Mesodermal cell (in vitro differentiated cells): Measurements from ENCODE around the gene TMEM126B. TPM values are rescaled to one million over a fixed set of nuclear protein-coding genes. Genes with fewer than 3 reads are reported as not detected.
"Not testable (repeated sequence)": the region's sequence is repeated elsewhere in the genome, so short reads cannot be mapped to it uniquely, and the experiment has no call there.

Source experiments
- H3K27ac ChIP-seq: 2 replicates; pipeline ENCODE4 v1.7.0; 2013; ENCODE audit warnings: mild to moderate bottlenecking, low read depth, low read length, moderate library complexity; ENCODE audit not compliant: severe bottlenecking
- H3K36me3 ChIP-seq: 2 replicates; pipeline ENCODE4 v1.7.1; 2013; ENCODE audit warnings: mild to moderate bottlenecking, low read length, moderate library complexity; ENCODE audit not compliant: control insufficient read depth, insufficient read depth
- H3K4me1 ChIP-seq: one replicate; pipeline ENCODE4 v1.7.1; 2013; ENCODE audit warnings: mild to moderate bottlenecking, low read length; ENCODE audit not compliant: insufficient read depth, control insufficient read depth, poor library complexity, severe bottlenecking
- H3K4me3 ChIP-seq: 2 replicates; pipeline ENCODE4 v1.7.0; 2013; ENCODE audit warnings: low read length, control low read depth, mild to moderate bottlenecking; ENCODE audit not compliant: insufficient read depth, poor library complexity, severe bottlenecking; ENCODE audit errors: extremely low read depth
- H3K9me3 ChIP-seq: 2 replicates; pipeline ENCODE4 v1.7.1; 2013; ENCODE audit warnings: mild to moderate bottlenecking, low read length, moderate library complexity; ENCODE audit not compliant: control insufficient read depth
- WGBS, 2 experiments: methylation state at CpG; one replicate each; pipeline ENCODE4 v1.1.5; 2013; ENCODE audit warnings: missing lambda C conversion rate in 2 of 2; ENCODE audit not compliant: insufficient coverage in 2 of 2; 5-methylcytosine and 5-hydroxymethylcytosine counted together
- polyA plus RNA-seq, 2 experiments: library from polyadenylated mRNA; stranded (reverse); fragments of 50-300 nt; gene quantifications; one replicate each; pipeline ENCODE4 v1.2.3, GENCODE V29; 2013

Gene TMEM126B
- polyA plus RNA-seq (2013, experiment 1 of 2): 57.3 TPM
- polyA plus RNA-seq (2013, experiment 2 of 2): 58.0 TPM

DNA sequence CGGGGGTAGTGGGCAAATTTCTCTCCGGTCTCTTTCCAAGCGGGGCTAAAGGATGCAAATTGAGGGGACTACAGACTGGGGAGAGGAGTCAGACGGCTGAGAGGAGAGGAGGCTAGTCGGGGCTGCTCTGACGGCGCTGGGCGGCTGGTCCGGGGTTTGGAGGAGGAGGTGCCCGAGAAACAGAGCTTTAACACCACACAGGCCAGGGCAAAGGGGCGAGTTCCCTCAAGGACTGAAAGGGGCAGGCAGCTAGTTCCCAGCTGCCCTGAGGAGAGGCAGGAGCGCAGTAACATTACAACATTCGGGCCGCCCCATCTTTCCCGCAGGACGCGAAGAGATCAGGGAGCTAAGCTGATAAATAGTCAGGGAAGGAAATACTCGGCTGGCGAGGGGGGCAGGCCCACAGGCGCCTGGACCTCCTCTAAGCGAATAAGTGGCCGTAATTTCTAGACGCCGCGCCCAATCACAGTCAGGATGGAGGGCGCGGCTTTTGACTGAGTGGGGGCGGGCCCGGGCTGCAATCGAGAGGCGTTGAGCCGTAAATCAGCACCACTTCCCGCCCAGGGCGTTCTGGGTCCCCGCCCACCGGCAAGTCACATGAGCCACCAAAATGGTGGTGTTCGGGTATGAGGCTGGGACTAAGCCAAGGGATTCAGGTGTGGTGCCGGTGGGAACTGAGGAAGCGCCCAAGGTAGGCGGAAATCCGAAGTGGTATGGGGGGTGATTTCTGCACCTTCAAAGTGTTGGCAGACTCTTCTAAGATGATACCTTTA, at the start of gene TMEM126B:
TMEM126B (plus strand) TSS at position 596 of the 773 bp plus-strand sequence; CDS start at position 611, 15 bp downstream.
- Histone ChIP-seq H3K36me3 (peaks cover 16% of the 10 kb centered on the region), H3K27ac (peak within 1 kb of the TSS; percentile 77), H3K9me3 (no peaks in the 10 kb centered on the region), H3K4me1 (peaks cover 13% of the 10 kb centered on the region), H3K4me3 (peak within 1 kb of the TSS; percentile 56)
- 1% methylated on average over 34 to 36 of the region's 41 CpGs for WGBS, 2 experiments

DNA sequence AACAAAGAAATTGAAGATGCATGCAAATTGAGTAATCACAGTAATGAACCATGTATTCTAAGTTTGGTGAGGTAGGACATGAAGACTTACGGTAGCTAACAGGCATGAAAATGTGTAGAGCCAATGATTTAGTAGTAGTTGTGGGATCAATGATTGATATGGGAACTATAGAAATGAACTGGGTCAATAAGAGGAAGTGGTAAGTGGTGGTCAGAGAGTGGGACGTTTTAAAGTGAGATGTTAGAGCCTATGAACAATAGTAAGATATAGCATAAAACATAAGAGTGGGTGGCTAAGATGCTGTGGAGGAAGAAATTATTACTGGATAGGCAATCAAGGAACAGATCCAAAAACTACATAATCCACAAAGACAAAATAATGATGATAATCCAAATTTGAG, 46.3 kb upstream of the TMEM126B start:
- H3K4me3 ChIP-seq: no peak overlapping the region
- no peaks in the 10 kb centered on the region for H3K36me3 ChIP-seq
- 89 to 91% methylated on average over 1 to 2 of the region's 2 CpGs for WGBS, 2 experiments
- H3K9me3 ChIP-seq: no peaks in the 10 kb centered on the region
- H3K27ac ChIP-seq: no peak overlapping the region
- H3K4me1 ChIP-seq: no peaks in the 10 kb centered on the region

DNA sequence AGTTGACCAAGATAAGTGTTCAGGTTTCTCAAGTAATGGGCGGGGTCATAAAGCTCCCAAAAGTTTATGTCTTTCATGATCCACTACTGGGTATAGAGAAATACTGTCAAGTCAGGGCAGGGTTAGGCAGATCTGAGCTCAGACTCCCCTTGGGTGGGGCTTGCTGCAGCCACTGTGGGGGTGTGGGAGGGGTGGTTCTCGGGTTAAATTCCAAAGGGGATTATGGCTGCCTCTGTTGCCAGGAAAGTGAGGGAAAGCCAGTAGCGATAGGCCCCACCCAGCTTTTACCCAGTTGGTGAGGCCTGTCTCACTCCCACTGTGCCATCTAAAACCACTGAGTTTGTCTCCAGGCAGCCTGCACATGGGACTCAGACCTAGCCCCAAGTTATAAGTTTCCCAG, 39.0 kb upstream of the TMEM126B start:
- Histone ChIP-seq H3K27ac (no peak overlapping the region), H3K4me3 (no peak overlapping the region), H3K9me3 (peaks cover 6% of the 10 kb centered on the region), H3K36me3 (no peaks in the 10 kb centered on the region), H3K4me1 (no peaks in the 10 kb centered on the region)
- WGBS, 2 experiments: 70 to 100% methylated on average over 1 to 2 of the region's 3 CpGs

DNA sequence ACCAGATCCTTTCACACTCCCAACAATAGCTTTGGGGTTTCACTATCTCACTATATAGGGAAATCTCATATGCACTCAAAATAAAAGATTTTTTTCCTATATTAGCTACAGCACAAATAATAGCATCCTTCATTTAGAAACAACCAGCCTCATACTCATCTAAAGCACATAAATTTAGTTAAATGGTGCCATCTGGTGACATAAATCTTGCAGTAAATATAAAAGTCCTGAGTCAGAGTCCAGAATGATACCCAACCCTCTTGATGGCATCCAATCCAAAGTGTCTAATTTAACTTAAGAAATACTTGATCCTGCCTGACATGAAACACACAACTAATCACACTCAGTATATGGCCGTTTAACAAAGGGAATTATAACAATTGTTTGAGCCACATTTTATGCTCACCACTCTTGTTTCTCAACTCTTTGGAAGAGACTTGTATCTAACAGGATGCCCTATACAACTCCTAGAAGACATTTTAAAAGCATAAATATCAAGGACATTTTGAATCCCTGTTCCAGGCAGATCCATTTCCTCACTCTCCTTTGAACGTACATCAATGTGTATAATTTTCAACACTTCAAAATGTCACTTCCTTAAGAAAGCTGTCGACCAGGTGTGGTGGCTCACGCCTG, 37.4 kb upstream of the TMEM126B start:
- 86 to 90% methylated on average over 4 of the region's 4 CpGs for WGBS, 2 experiments
- Histone ChIP-seq H3K4me1 (no peaks in the 10 kb centered on the region), H3K9me3 (peaks cover 6% of the 10 kb centered on the region)

GRCh38 chr11:85595285-85595884, 33.0 kb upstream of the TMEM126B start:
- H3K4me3 ChIP-seq: no peak overlapping the region
- no peaks in the 10 kb centered on the region for H3K9me3 ChIP-seq
- H3K4me1 ChIP-seq: no peaks in the 10 kb centered on the region
- no peaks in the 10 kb centered on the region for H3K36me3 ChIP-seq
- no peak overlapping the region for H3K27ac ChIP-seq

More for the DNA sequence above, 37.4 kb upstream of the TMEM126B start:
- Histone ChIP-seq H3K36me3 (no peaks in the 10 kb centered on the region), H3K27ac (no peak overlapping the region), H3K4me3 (no peak overlapping the region)

DNA sequence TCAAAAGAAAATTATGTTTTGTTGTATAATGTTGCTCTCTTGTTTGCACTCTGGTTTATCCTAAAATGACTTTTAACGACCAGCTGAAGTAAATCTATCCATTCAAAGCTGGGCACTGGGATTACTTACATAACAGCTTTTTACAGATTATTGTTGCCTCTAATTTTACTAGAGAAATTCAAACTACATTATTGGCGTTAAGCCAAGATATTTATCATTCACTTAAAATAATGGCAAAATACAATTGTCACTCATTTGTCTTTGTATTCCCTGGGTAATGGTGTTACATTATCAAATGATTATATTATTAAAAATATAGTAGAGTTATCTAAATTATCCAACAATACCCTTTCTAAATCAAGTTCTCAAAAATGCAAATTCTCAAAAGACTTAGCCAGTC, 31.5 kb upstream of the TMEM126B start:
- Histone ChIP-seq H3K36me3 (no peaks in the 10 kb centered on the region), H3K4me1 (no peaks in the 10 kb centered on the region), H3K9me3 (no peaks in the 10 kb centered on the region), H3K4me3 (no peak overlapping the region), H3K27ac (no peak overlapping the region)
- WGBS, 2 experiments: 100% methylated on average over 1 of the region's 2 CpGs; no CpG with 5 or more reads in 1 of the 2 experiments

DNA sequence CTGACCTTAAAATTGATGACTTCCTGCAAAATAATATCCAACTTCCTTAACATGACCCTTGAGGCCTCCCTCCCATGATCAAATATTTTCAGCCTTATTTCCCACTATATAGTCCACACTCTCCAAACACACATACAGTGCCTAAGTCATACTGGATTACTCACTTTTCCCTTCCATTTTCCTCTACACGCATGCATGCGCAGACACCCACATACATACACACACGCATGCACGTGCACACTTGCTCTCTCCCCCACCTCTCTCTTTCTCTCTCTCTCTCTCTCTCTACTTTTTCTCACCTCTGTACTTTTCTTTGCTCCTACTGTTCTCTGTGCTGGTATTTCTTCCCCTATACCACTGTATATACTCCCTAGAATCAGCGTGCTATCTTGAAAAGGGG, 29.3 kb upstream of the TMEM126B start:
- WGBS, 2 experiments: 73 to 80% methylated on average over 5 of the region's 5 CpGs
- Histone ChIP-seq H3K4me1 (no peaks in the 10 kb centered on the region), H3K9me3 (no peaks in the 10 kb centered on the region), H3K27ac (no peak overlapping the region), H3K4me3 (no peak overlapping the region), H3K36me3 (no peaks in the 10 kb centered on the region)

DNA sequence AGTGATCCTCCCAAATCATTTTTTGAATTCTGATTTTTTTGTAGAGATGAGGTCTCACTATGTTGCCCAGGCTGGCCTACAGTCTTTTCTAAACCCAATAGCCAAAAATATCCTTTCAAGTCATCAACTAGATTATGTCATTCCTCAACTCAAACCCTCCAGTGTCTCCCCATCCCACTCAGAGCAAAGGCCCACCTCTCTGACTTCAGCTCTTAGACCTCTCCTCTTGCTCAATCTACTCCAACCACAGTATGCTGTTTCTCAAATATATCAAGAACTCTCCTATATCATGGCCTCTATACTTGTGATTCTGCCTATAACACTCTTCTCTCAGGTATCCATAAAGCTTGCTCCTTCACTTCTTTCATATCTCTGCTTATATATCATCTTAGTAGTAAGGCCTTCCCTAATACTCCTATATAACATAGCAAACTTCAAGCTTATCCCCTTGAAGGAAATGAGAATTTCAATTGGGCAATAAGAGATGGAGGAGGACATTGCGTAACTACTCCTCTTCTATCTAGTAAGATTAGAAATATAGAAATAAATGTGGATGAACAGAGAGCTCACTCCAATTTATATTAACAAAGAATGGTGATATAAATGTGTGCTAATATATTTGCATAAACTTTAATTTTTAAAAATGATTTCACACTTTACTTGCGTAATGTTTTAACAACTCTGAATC, 25.7 kb upstream of the TMEM126B start:
- Histone ChIP-seq H3K27ac (no peak overlapping the region), H3K4me3 (no peak overlapping the region), H3K4me1 (no peaks in the 10 kb centered on the region), H3K9me3 (no peaks in the 10 kb centered on the region), H3K36me3 (no peaks in the 10 kb centered on the region)
- WGBS, 2 experiments: 100% methylated on average over 1 of the region's 2 CpGs; no CpG with 5 or more reads in 1 of the 2 experiments

DNA sequence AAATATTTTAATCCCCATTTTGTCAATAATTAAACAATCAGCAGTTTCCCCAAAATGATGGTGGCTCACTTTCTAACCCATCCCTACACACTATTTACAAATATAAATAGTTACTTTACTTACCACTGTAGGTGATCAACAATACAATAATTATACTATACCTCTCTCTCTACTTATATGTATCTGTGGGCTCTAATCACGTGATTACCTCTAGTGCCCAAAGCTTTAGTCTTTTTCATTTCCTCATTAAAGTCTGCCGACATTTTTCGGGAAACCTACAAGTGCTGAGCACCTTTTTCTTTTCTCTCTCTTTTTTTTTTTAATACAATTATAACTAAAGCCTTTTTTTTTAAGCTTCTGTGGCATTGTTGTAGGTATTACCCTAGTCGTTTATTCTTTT, 25.2 kb upstream of the TMEM126B start:
- WGBS, 2 experiments: 86 to 100% methylated on average over 1 of the region's 4 CpGs
- H3K36me3 ChIP-seq: no peaks in the 10 kb centered on the region
- no peaks in the 10 kb centered on the region for H3K4me1 ChIP-seq
- H3K9me3 ChIP-seq: no peaks in the 10 kb centered on the region
- H3K27ac ChIP-seq: no peak overlapping the region
- no peak overlapping the region for H3K4me3 ChIP-seq

- not testable (repeated sequence) for H3K4me1 ChIP-seq, H3K4me3 ChIP-seq, H3K36me3 ChIP-seq, H3K27ac ChIP-seq, H3K9me3 ChIP-seq
- 100% methylated on average over 2 to 3 of the region's 3 CpGs for WGBS, 2 experiments
These were observed 22.2 kb upstream of the TMEM126B start for GRCh38 chr11:85606237-85606636.
